Measurements from ENCODE around the gene GSDME. TPM values are rescaled to one million over a fixed set of nuclear protein-coding genes. Genes with fewer than 3 reads are reported as not detected.
"Not testable (repeated sequence)": the region's sequence is repeated elsewhere in the genome, so short reads cannot be mapped to it uniquely, and the experiment has no call there.

The GSDME gene
- total and polyA plus RNA-seq, 9 donors, result 14.3 to 37.0 (median 29.2) TPM

DNA sequence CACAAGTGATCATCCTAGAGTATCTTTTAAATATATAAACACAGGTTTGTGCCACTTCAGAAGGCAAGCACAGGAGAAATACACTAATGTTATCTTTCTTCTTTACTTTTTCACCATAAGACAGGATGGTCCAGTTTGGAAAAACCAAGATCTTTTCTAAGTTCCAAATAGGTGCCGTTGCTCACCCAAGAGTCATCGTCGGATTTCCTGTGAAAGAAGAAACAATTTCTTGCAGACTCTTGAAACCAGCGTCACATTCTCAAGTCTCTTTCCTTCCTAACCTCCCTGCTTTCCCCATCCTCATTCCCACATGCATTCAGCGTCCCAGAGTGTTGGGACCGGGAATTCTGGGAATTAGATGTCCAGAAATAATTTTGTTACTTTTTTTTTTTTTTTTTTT, 42.8 kb upstream of the GSDME start:
- 89 to 96% (median 96%) methylated on average over 6 of the region's 6 CpGs for WGBS, 3 donors
- no peaks in the 10 kb centered on the region for H3K9me3 ChIP-seq

DNA sequence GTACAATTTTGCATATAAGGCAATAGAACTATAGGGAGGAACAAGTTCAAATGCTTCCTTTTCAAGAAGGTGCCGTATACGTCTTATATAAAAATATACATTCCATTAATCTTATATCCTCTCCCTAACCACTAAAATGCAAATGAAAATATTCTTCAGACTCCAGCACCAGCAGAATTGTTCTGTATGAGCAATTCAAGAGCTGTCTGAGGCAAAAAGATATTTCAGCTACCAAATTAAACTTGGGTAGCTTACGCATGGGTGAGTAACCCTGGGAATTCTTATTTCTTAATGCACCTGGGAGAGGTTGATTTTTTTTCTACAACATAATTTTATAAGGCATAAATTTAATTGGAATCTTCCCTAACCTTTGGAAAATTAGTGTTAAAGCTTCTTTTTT, 42.2 kb upstream of the GSDME start:
- DNase-seq, result no peak
- intact Hi-C loops (cut with DNase I), result no loop called here
- Histone ChIP-seq H3K4me3 (no peak overlapping the region), H3K27ac (no peak overlapping the region), H3K36me3 (no peaks in the 10 kb centered on the region), H3K4me1 (ENCODE audit: insufficient read depth) (no peaks in the 10 kb centered on the region), H3K27me3 (no peaks in the 10 kb centered on the region), H3K9me3 (no peaks in the 10 kb centered on the region)
- no peak for TF ChIP-seq EP300 (IDR thresholded peaks at IDR 0.05)
- TF ChIP-seq, protein P1, sequence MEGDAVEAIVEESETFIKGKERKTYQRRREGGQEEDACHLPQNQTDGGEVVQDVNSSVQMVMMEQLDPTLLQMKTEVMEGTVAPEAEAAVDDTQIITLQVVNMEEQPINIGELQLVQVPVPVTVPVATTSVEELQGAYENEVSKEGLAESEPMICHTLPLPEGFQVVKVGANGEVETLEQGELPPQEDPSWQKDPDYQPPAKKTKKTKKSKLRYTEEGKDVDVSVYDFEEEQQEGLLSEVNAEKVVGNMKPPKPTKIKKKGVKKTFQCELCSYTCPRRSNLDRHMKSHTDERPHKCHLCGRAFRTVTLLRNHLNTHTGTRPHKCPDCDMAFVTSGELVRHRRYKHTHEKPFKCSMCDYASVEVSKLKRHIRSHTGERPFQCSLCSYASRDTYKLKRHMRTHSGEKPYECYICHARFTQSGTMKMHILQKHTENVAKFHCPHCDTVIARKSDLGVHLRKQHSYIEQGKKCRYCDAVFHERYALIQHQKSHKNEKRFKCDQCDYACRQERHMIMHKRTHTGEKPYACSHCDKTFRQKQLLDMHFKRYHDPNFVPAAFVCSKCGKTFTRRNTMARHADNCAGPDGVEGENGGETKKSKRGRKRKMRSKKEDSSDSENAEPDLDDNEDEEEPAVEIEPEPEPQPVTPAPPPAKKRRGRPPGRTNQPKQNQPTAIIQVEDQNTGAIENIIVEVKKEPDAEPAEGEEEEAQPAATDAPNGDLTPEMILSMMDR (IDR thresholded peaks at IDR 0.05), result no peak
- TF ChIP-seq POLR2A (IDR thresholded peaks at IDR 0.05), result no peak
- 90 to 92% (median 90%) methylated on average over 3 of the region's 3 CpGs for WGBS, 3 donors

More for the DNA sequence above, 42.8 kb upstream of the GSDME start:
- intact Hi-C loops (cut with DNase I), result no loop called here
- H3K4me3 ChIP-seq, result no peak overlapping the region
- H3K36me3 ChIP-seq, result no peaks in the 10 kb centered on the region
- H3K27me3 ChIP-seq, result no peaks in the 10 kb centered on the region
- H3K4me1 ChIP-seq (ENCODE audit: insufficient read depth), result no peaks in the 10 kb centered on the region
- no peak for DNase-seq
- TF ChIP-seq POLR2A (IDR thresholded peaks at IDR 0.05) (no peak), EP300 (IDR thresholded peaks at IDR 0.05) (no peak)
- TF ChIP-seq, protein P1 (IDR thresholded peaks at IDR 0.05), result no peak
- no peak overlapping the region for H3K27ac ChIP-seq

DNA sequence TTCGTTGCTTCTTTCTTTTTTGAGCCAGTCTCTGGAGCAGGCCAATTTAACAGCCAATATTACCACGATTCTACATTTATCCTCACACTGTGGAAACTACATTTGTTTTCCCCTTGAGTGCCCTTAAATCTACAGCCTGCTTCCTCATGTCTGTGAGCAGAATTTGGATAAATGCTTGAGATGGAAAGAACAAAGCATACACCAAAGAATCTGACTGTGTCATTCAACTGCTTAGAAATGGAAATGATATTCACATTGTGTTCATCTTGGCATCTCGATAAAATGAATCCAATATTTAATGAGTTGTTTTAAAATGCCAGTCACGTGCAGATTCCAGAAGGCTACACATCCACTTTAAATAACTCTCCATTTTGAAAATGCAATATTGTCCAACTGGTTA, 41.0 kb upstream of the GSDME start:
- intact Hi-C loops (cut with DNase I), result no loop called here
- H3K4me1 ChIP-seq (ENCODE audit: insufficient read depth), result no peaks in the 10 kb centered on the region
- no peak overlapping the region for H3K4me3 ChIP-seq
- H3K27me3 ChIP-seq, result no peaks in the 10 kb centered on the region
- TF ChIP-seq, protein P1 (IDR thresholded peaks at IDR 0.05), result no peak
- TF ChIP-seq POLR2A (IDR thresholded peaks at IDR 0.05), result no peak
- TF ChIP-seq EP300 (IDR thresholded peaks at IDR 0.05), result no peak
- no peak overlapping the region for H3K27ac ChIP-seq
- no peak for DNase-seq
- H3K9me3 ChIP-seq, result no peaks in the 10 kb centered on the region
- no peaks in the 10 kb centered on the region for H3K36me3 ChIP-seq
- 86 to 92% (median 88%) methylated on average over 4 of the region's 4 CpGs for WGBS, 3 donors

DNA sequence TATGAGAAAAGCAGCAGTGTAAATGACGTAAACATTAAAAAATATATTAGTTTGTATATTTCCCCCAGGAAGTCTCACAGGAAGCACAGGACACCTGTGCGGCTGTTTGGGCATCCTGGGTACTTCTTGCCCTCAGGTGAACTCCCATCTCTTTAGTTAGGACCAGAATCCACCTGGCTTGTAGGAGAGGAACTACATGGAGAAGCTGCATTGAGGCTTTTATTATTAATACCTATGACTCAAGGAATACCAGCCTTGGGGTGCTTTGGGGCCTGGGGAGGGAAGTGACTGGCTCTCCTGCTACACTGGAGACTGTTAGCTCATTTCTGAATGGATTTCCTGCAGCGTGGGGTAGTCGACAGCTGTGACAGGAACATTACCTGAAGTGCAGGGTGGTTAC, 40.0 kb upstream of the GSDME start:
- no peaks in the 10 kb centered on the region for H3K9me3 ChIP-seq
- 94 to 97% (median 96%) methylated on average over 4 of the region's 4 CpGs for WGBS, 3 donors
- no peak overlapping the region for H3K4me3 ChIP-seq
- H3K36me3 ChIP-seq, result no peaks in the 10 kb centered on the region
- no peak overlapping the region for H3K27ac ChIP-seq
- TF ChIP-seq, protein P1 (IDR thresholded peaks at IDR 0.05), result no peak
- no peak for TF ChIP-seq POLR2A (IDR thresholded peaks at IDR 0.05)
- H3K4me1 ChIP-seq (ENCODE audit: insufficient read depth), result no peaks in the 10 kb centered on the region
- H3K27me3 ChIP-seq, result no peaks in the 10 kb centered on the region
- DNase-seq, result no peak
- intact Hi-C loops (cut with DNase I), result no loop called here

DNA sequence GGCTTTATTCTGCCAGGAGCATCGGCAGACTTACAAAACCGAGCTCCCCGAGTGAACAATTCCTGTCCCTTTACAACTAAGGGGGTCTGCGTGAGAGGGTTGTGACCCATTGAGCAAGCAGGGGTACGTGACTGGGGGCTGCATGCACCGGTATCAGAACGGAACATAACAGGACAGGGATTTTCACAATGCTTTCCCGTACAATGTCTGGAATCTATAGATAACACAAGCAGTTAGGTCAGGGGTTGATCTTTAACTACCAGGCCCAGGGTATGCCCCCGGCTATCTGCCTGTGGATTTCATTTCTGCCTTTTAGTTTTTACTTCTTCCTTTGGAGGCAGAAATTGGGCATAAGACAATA, 38.1 kb upstream of the GSDME start:
- Histone ChIP-seq H3K27ac (no peak overlapping the region), H3K27me3 (no peaks in the 10 kb centered on the region), H3K4me3 (no peak overlapping the region), H3K9me3 (no peaks in the 10 kb centered on the region), H3K4me1 (ENCODE audit: insufficient read depth) (no peaks in the 10 kb centered on the region), H3K36me3 (no peaks in the 10 kb centered on the region)
- WGBS, 3 donors, result 92 to 95% (median 93%) methylated on average over 9 of the region's 9 CpGs
- intact Hi-C loops (cut with DNase I), result no loop called here
- DNase-seq, result no peak
- no peak for TF ChIP-seq POLR2A (IDR thresholded peaks at IDR 0.05)
- TF ChIP-seq EP300 (IDR thresholded peaks at IDR 0.05), result no peak
- TF ChIP-seq, protein P1 (IDR thresholded peaks at IDR 0.05), result no peak

DNA sequence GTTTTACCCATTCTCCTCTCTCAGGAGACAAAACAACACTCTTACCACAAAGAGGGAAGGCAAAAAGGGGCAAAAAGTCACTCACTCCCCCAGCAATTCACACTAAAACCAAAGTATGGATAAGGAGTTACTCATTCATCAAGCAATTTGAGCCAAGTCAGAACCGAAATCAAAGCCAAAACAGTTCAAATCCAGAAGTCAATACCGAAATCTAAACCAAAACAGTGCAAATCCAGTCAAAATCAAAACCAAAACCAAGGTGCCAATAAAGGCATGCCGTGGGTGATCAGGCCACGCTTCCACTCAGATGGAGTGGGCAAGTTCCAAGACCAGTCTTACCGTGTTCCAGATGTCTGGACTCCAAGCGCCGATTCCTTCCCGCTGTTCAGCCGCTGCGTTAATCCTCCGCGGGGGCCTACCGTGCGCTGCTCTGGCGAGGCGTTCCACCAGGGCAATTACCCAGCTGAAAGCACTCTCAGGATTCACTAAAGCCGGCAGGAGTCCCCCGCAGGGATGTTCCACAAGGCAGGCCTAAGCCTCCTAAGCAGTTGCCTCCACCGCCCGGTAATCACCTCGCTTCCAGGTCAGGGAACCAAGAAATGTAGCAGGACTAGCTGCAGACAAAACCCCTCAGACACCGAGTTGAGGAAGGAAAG, 37.6 kb upstream of the GSDME start:
- H3K4me1 ChIP-seq (ENCODE audit: insufficient read depth); H3K36me3 ChIP-seq; intact Hi-C loops (cut with DNase I); DNase-seq; H3K27ac ChIP-seq; H3K4me3 ChIP-seq; H3K27me3 ChIP-seq; H3K9me3 ChIP-seq: not testable (repeated sequence)
- 91 to 95% (median 93%) methylated on average over 22 of the region's 22 CpGs for WGBS, 3 donors
